ENCODE measurements around the gene CACNG6. TPM values are rescaled to one million over a fixed set of nuclear protein-coding genes. Genes with fewer than 3 reads are reported as not detected.
"Not testable (repeated sequence)": the region's sequence is repeated elsewhere in the genome, so short reads cannot be mapped to it uniquely, and the experiment has no call there.

The CACNG6 gene
- total and polyA plus RNA-seq, 4 donors, result 2.4 to 8.6 (median 3.8) TPM

GRCh38 chr19:54035215-54036178, 44.1 kb downstream of the CACNG6 start:
- no peaks in the 10 kb centered on the region for H3K36me3 ChIP-seq (ENCODE audit: control insufficient read depth in 4 of 4, insufficient read depth in 4 of 4, low read length in 4 of 4)
- H3K9ac ChIP-seq (ENCODE audit: insufficient read depth in 1 of 2, low read length in 2 of 2), result no peak overlapping the region
- 57% methylated on average over 4 of the region's 4 CpGs for WGBS, 2 donors
- no peak overlapping the region for H3K27ac ChIP-seq (ENCODE audit: low read depth in 1 of 2, low read length in 1 of 2)
- TF ChIP-seq CTCF (IDR thresholded peaks at IDR 0.05; ENCODE audit: control extremely low read depth, extremely low read depth), result no peak
- no peaks in the 10 kb centered on the region for H3K9me3 ChIP-seq (ENCODE audit: control insufficient read depth in 4 of 4, insufficient read depth in 3 of 4, low read length in 3 of 4)
- no peaks in the 10 kb centered on the region for H3K4me1 ChIP-seq (ENCODE audit: control insufficient read depth in 5 of 5, insufficient read depth in 5 of 5, low read length in 5 of 5)
- H3K4me3 ChIP-seq, result no peak overlapping the region
- ATAC-seq (ENCODE audit: insufficient read depth, low FRiP score) (no peak), DNase-seq (no peak)
- H3K27me3 ChIP-seq (ENCODE audit: control insufficient read depth in 3 of 3, insufficient read depth in 3 of 3, low read length in 2 of 3), result peaks cover 0 to 2% (median 0%) of the 10 kb centered on the region in 3 donors

DNA sequence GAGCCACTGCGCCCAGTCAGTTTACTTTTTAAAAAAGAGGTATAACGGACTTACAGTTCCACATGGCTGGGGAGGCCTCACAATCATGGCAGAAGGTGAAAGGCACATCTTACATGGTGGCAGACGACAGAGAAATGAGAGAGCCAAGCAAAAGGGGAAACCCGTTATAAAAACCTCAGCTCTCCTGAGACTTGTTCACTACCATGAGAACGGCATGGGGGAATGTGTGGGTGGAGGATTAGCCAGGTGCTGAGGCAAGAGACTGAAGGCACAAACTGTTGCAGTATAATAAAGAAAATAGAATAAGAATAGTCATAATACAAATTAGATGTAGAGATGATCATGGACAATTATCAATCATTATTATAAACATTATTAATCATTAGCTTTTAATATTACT, 45.1 kb downstream of the CACNG6 start:
- ATAC-seq (ENCODE audit: insufficient read depth, low FRiP score); H3K27ac ChIP-seq (ENCODE audit: low read depth in 1 of 2, low read length in 1 of 2); H3K36me3 ChIP-seq (ENCODE audit: control insufficient read depth in 4 of 4, insufficient read depth in 4 of 4, low read length in 4 of 4); H3K9ac ChIP-seq (ENCODE audit: insufficient read depth in 1 of 2, low read length in 2 of 2); DNase-seq; H3K4me1 ChIP-seq (ENCODE audit: control insufficient read depth in 5 of 5, insufficient read depth in 5 of 5, low read length in 5 of 5); H3K4me3 ChIP-seq; H3K9me3 ChIP-seq (ENCODE audit: control insufficient read depth in 4 of 4, insufficient read depth in 3 of 4, low read length in 3 of 4); H3K27me3 ChIP-seq (ENCODE audit: control insufficient read depth in 3 of 3, insufficient read depth in 3 of 3, low read length in 2 of 3): not testable (repeated sequence)
- 85 to 91% methylated on average over 5 of the region's 5 CpGs for WGBS, 2 donors

- Histone ChIP-seq H3K36me3 (ENCODE audit: control insufficient read depth in 4 of 4, insufficient read depth in 4 of 4, low read length in 4 of 4) (no peaks in the 10 kb centered on the region), H3K9me3 (ENCODE audit: control insufficient read depth in 4 of 4, insufficient read depth in 3 of 4, low read length in 3 of 4) (peaks cover 0 to 2% (median 0%) of the 10 kb centered on the region in 4 donors), H3K27ac (ENCODE audit: low read depth in 1 of 2, low read length in 1 of 2) (no peak overlapping the region), H3K4me3 (no peak overlapping the region), H3K9ac (ENCODE audit: insufficient read depth in 1 of 2, low read length in 2 of 2) (no peak overlapping the region), H3K27me3 (ENCODE audit: control insufficient read depth in 3 of 3, insufficient read depth in 3 of 3, low read length in 2 of 3) (no peaks in the 10 kb centered on the region), H3K4me1 (ENCODE audit: control insufficient read depth in 5 of 5, insufficient read depth in 5 of 5, low read length in 5 of 5) (no peaks in the 10 kb centered on the region)
- TF ChIP-seq CTCF (IDR thresholded peaks at IDR 0.05; ENCODE audit: control extremely low read depth, extremely low read depth), result no peak
- DNase-seq (no peak), ATAC-seq (ENCODE audit: insufficient read depth, low FRiP score) (no peak)
- WGBS, 2 donors, result 79 to 93% methylated on average over 4 of the region's 4 CpGs
These were observed 48.6 kb downstream of the CACNG6 start for GRCh38 chr19:54040003-54040402.

- no peak overlapping the region for H3K27ac ChIP-seq (ENCODE audit: low read depth in 1 of 2, low read length in 1 of 2)
- peaks cover 0 to 2% (median 0%) of the 10 kb centered on the region in 4 donors for H3K9me3 ChIP-seq (ENCODE audit: control insufficient read depth in 4 of 4, insufficient read depth in 3 of 4, low read length in 3 of 4)
- H3K27me3 ChIP-seq (ENCODE audit: control insufficient read depth in 3 of 3, insufficient read depth in 3 of 3, low read length in 2 of 3), result no peaks in the 10 kb centered on the region
- TF ChIP-seq CTCF (IDR thresholded peaks at IDR 0.05; ENCODE audit: control extremely low read depth, extremely low read depth), result no peak
- no peaks in the 10 kb centered on the region for H3K36me3 ChIP-seq (ENCODE audit: control insufficient read depth in 4 of 4, insufficient read depth in 4 of 4, low read length in 4 of 4)
- H3K4me1 ChIP-seq (ENCODE audit: control insufficient read depth in 5 of 5, insufficient read depth in 5 of 5, low read length in 5 of 5), result no peaks in the 10 kb centered on the region
- 62 to 68% methylated on average over 9 of the region's 9 CpGs for WGBS, 2 donors
- no peak for DNase-seq
- H3K4me3 ChIP-seq, result no peak overlapping the region
- no peak for ATAC-seq (ENCODE audit: insufficient read depth, low FRiP score)
- no peak overlapping the region for H3K9ac ChIP-seq (ENCODE audit: insufficient read depth in 1 of 2, low read length in 2 of 2)
These were observed 50.7 kb downstream of the CACNG6 start for GRCh38 chr19:54041969-54042606.

Measured in lung (tissue), 12 donors.